A549 (cell line): Measurements from ENCODE around the gene HDAC7. TPM values are rescaled to one million over a fixed set of nuclear protein-coding genes. Genes with fewer than 3 reads are reported as not detected.

Source experiments
- ATAC-seq, 2 experiments: fragments of 200-7000 bp in 1 of 2; fragments of >200 bp in 1 of 2; cut with Nextera tagmentation in 1 of 2; cut with Tn5 transposase in 1 of 2; 3 replicates each; pipeline versions ENCODE4 v1.8.0 to v1.9.1; 2018 to 2020; ENCODE audit warnings: mild to moderate bottlenecking in 1 of 2, moderate library complexity in 1 of 2
- CTCF ChIA-PET: fragments of 300-600 bp; sonication (Branson Sonifier 250); formaldehyde crosslinking; extraction: SDS; loops from one replicate; lab custom pipeline; 2021; ENCODE audit warnings: antibody characterized with exemption, inconsistent platforms; lab: Yijun Ruan, JAX
- POLR2A ChIA-PET: fragments of 350-600 bp; formaldehyde crosslinking; extraction: SDS; loops from one replicate; lab custom pipeline; 2021; ENCODE audit warnings: antibody characterized with exemption, inconsistent platforms; lab: Yijun Ruan, JAX
- DNase-seq, 2 experiments: peaks; one replicate each; pipeline versions ENCODE4 v3.0.0 to v3.0.0-alpha.2; 2011 to 2016; ENCODE audit warnings: low read depth in 1 of 2, low spot score in 1 of 2
- FAIRE-seq: peaks from 2 replicates; lab custom pipeline; 2011; peaks lifted over from hg19 to GRCh38; lab: Jason Lieb, UNC
- H3K27ac ChIP-seq, 2 experiments: fragments of >200 bp; sonication (Bioruptor Twin); formaldehyde crosslinking; 3 replicates each; pipeline ENCODE4 v1.5.1; 2016 to 2017
- H3K4me1 ChIP-seq: fragments of >200 bp; sonication (Bioruptor Twin); formaldehyde crosslinking; 3 replicates; pipeline ENCODE4 v1.6.1; 2016
- H3K4me2 ChIP-seq: fragments of >200 bp; sonication (Bioruptor Twin); formaldehyde crosslinking; 3 replicates; pipeline ENCODE4 v1.6.1; 2016
- H3K4me3 ChIP-seq: fragments of >200 bp; sonication (Bioruptor Twin); formaldehyde crosslinking; 3 replicates; pipeline ENCODE4 v1.5.1; 2016
- H3K9me3 ChIP-seq: fragments of >200 bp; sonication (Bioruptor Twin); formaldehyde crosslinking; 3 replicates; pipeline ENCODE4 v1.6.1; 2016
- ATOH8 ChIP-seq: fragments of 250-450 bp; sonication (Bioruptor Pico); IDR thresholded peaks from 2 replicates; pipeline ENCODE4 v1.5.0; 2020; ENCODE audit warnings: low read depth, mild to moderate bottlenecking, moderate library complexity
- BHLHE40 ChIP-seq: IDR thresholded peaks from 2 replicates; pipeline ENCODE4 v1.6.1; 2012; ENCODE audit warnings: low read depth, low read length, inconsistent platforms
- CBX8 ChIP-seq: fragments of 200-600 bp; sonication (generic); IDR thresholded peaks from 2 replicates; pipeline ENCODE4 v1.6.1; 2016
- EHMT2 ChIP-seq: fragments of 200-600 bp; sonication (generic); IDR thresholded peaks from 2 replicates; pipeline ENCODE4 v1.6.1; 2016; ENCODE audit warnings: antibody characterized with exemption, low read depth, mild to moderate bottlenecking, moderate library complexity
- ELK1 ChIP-seq: fragments of 150-350 bp; IDR thresholded peaks from 2 replicates; pipeline ENCODE4 v1.6.1; 2014; ENCODE audit warnings: low read depth, mild to moderate bottlenecking, low read length
- EP300 ChIP-seq, 2 experiments: fragments of >200 bp; sonication (Bioruptor Twin); formaldehyde crosslinking; IDR thresholded peaks; 2 replicates in 1 of 2; 3 replicates in 1 of 2; pipeline ENCODE4 v1.6.1; 2016 to 2017
- FOSL2 ChIP-seq, 2 experiments: fragments of 450-650 bp in 1 of 2; fragments of >200 bp in 1 of 2; sonication (Bioruptor Twin) in 1 of 2; formaldehyde crosslinking; IDR thresholded peaks; 2 replicates each; pipeline versions ENCODE4 v1.5.0 to v1.6.1; 2016 to 2020; ENCODE audit warnings: mild to moderate bottlenecking in 1 of 2, moderate library complexity in 1 of 2
- HDAC2 ChIP-seq: fragments of 200-600 bp; sonication (generic); IDR thresholded peaks from 2 replicates; pipeline ENCODE4 v1.6.1; 2016
- HES2 ChIP-seq: fragments of >200 bp; sonication (Bioruptor Twin); formaldehyde crosslinking; IDR thresholded peaks from 2 replicates; pipeline ENCODE4 v1.6.1; 2016
- HEYL ChIP-seq: fragments of 250-450 bp; sonication (Bioruptor Pico); IDR thresholded peaks from 2 replicates; pipeline ENCODE4 v1.8.0; 2021; ENCODE audit warnings: mild to moderate bottlenecking, moderate library complexity
- HOXA7 ChIP-seq: fragments of 250-450 bp; sonication (Bioruptor Pico); IDR thresholded peaks from 2 replicates; pipeline ENCODE4 v1.5.0; 2020; ENCODE audit warnings: mild to moderate bottlenecking, moderate library complexity
- HOXB13 ChIP-seq: fragments of 250-450 bp; sonication (Bioruptor Pico); IDR thresholded peaks from 2 replicates; pipeline ENCODE4 v1.5.0; 2020; ENCODE audit warnings: low read depth, mild to moderate bottlenecking, moderate library complexity
- HOXB5 ChIP-seq: fragments of 250-450 bp; sonication (Bioruptor Pico); IDR thresholded peaks from 2 replicates; pipeline ENCODE4 v1.5.0; 2020; ENCODE audit warnings: mild to moderate bottlenecking, moderate library complexity
- MAX ChIP-seq: IDR thresholded peaks from 2 replicates; pipeline ENCODE4 v1.6.1; 2012
- MAZ ChIP-seq: fragments of 150-350 bp; IDR thresholded peaks from 2 replicates; pipeline ENCODE4 v1.6.1; 2014; ENCODE audit warnings: antibody characterized with exemption, low read depth, low read length, borderline replicate concordance
- MYC ChIP-seq: IDR thresholded peaks from 2 replicates; pipeline ENCODE4 v1.6.1; 2012; ENCODE audit warnings: mild to moderate bottlenecking, inconsistent platforms, low read length, improper control_type of control experiment, borderline replicate concordance
- NFE2L2 ChIP-seq: fragments of 150-350 bp; conservative IDR thresholded peaks from 2 replicates; pipeline ENCODE4 v1.6.1; 2014; ENCODE audit warnings: low read length
- NR3C1 ChIP-seq: fragments of >200 bp; sonication (Bioruptor Twin); formaldehyde crosslinking; IDR thresholded peaks from 3 replicates; pipeline ENCODE4 v1.6.1; 2017
- PBX3 ChIP-seq: IDR thresholded peaks from 2 replicates; pipeline ENCODE4 v1.6.1; 2012
- PHF8 ChIP-seq: fragments of 200-600 bp; sonication (generic); IDR thresholded peaks from 2 replicates; pipeline ENCODE4 v1.6.1; 2016; ENCODE audit warnings: low read depth, mild to moderate bottlenecking, antibody characterized with exemption, moderate library complexity, borderline replicate concordance
- RCOR1 ChIP-seq: fragments of 150-350 bp; IDR thresholded peaks from 2 replicates; pipeline ENCODE4 v1.6.1; 2014; ENCODE audit warnings: antibody characterized with exemption, low read length, low read depth
- RFX5 ChIP-seq: fragments of 450-650 bp; IDR thresholded peaks from 2 replicates; pipeline ENCODE4 v1.7.1; 2014; ENCODE audit warnings: antibody characterized with exemption, mild to moderate bottlenecking, moderate library complexity
- RNF2 ChIP-seq: fragments of 200-600 bp; sonication (generic); IDR thresholded peaks from 2 replicates; pipeline ENCODE4 v1.6.1; 2016; ENCODE audit warnings: low read depth, mild to moderate bottlenecking, antibody characterized with exemption, moderate library complexity, borderline replicate concordance
- SREBF2 ChIP-seq: fragments of 450-650 bp; IDR thresholded peaks from 2 replicates; pipeline ENCODE4 v1.6.1; 2014; ENCODE audit warnings: mild to moderate bottlenecking, moderate library complexity
- TFCP2L1 ChIP-seq: fragments of 250-450 bp; sonication (Bioruptor Pico); IDR thresholded peaks from 2 replicates; pipeline ENCODE4 v1.5.0; 2021; ENCODE audit warnings: mild to moderate bottlenecking
- ZC3H11A ChIP-seq: fragments of 450-650 bp; IDR thresholded peaks from 2 replicates; pipeline ENCODE4 v1.6.1; 2014; ENCODE audit warnings: antibody characterized with exemption, mild to moderate bottlenecking
- ZFP36 ChIP-seq: fragments of 450-650 bp; IDR thresholded peaks from 2 replicates; pipeline ENCODE4 v1.6.1; 2014; ENCODE audit warnings: borderline replicate concordance; ENCODE audit not compliant: partially characterized antibody
- ZNF302 ChIP-seq: fragments of 250-450 bp; sonication (Bioruptor Pico); IDR thresholded peaks from 2 replicates; pipeline ENCODE4 v1.9.0; 2021; ENCODE audit warnings: inconsistent platforms, mild to moderate bottlenecking, moderate library complexity
- ZSCAN20 ChIP-seq: fragments of 250-450 bp; sonication (Bioruptor Pico); IDR thresholded peaks from 2 replicates; pipeline ENCODE4 v1.8.0; 2022; ENCODE audit warnings: mild to moderate bottlenecking, moderate library complexity
- WGBS: methylation state at CpG from one replicate; pipeline ENCODE4 v1.1.6; 2017; ENCODE audit errors: missing lambda C conversion rate; 5-methylcytosine and 5-hydroxymethylcytosine counted together
- polyA plus RNA-seq, 4 experiments: library from polyadenylated mRNA; depleted of rRNA in 3 of 4; stranded (reverse); fragments of >200 nt; fragmentation: RNase III in 1 of 4; extraction: RNeasy Plus Mini Kit Qiagen cat#74134 plus additional on column Dnase treatment in 1 of 4; gene quantifications; 2 replicates in 3 of 4; 3 replicates in 1 of 4; pipeline ENCODE4 v1.2.3, GENCODE V29; 2011 to 2017

Gene HDAC7
- polyA plus RNA-seq, 2 of the 4 experiments (the other 2 are of a cell fraction), result 17.2 to 36.0 TPM

GRCh38 chr12:47795121-47795813 is 24.4 kb downstream of the HDAC7 start:
- Histone ChIP-seq H3K4me3 (no peak overlapping the region), H3K4me2 (no peak overlapping the region), H3K4me1 (no peaks in the 10 kb centered on the region), H3K27ac (no peak overlapping the region), H3K9me3 (no peaks in the 10 kb centered on the region)
- POLR2A ChIA-PET, result no interaction called here
- TF ChIP-seq PBX3 (no peak), BHLHE40 (no peak), HOXA7 (CRISPR knock-in tag) (no peak), EP300 (IDR thresholded peaks at IDR 0.05) (no peak), MAX (no peak), NFE2L2 (no peak), ZNF302 (CRISPR knock-in tag) (no peak), TFCP2L1 (CRISPR knock-in tag) (no peak), ZFP36 (no peak), FOSL2 (IDR thresholded peaks at IDR 0.05) (no peak), FOSL2 (CRISPR knock-in tag; IDR thresholded peaks at IDR 0.05) (no peak), HDAC2 (no peak), EHMT2 (no peak), ZSCAN20 (CRISPR knock-in tag) (no peak), NR3C1 (no peak)
- DNase-seq (no peak), FAIRE-seq (no peak), ATAC-seq (no peak)
- WGBS, result 92% methylated on average over 16 of the region's 21 CpGs
- CTCF ChIA-PET, result interaction anchor here (1.2 to 59.0 kb wide), 7 partner anchors 9 to 80 kb away, joined by 3 to 1532 read pairs (median 28); partner anchors contain the start of genes ENDOU and RAPGEF3

GRCh38 chr12:47794679-47795078 is 25.0 kb downstream of the HDAC7 start:
- TF ChIP-seq PBX3 (no peak), ZC3H11A (no peak), MYC (no peak), HEYL (CRISPR knock-in tag) (no peak), RCOR1 (no peak), CBX8 (no peak), ZFP36 (no peak), TFCP2L1 (CRISPR knock-in tag) (no peak), HOXB13 (CRISPR knock-in tag) (no peak), EP300 (IDR thresholded peaks at IDR 0.05) (no peak), SREBF2 (no peak), MAZ (no peak), RFX5 (no peak), NFE2L2 (no peak), RNF2 (no peak), ELK1 (no peak), HES2 (no peak), ATOH8 (CRISPR knock-in tag) (no peak), PHF8 (no peak), HOXB5 (CRISPR knock-in tag) (no peak)
- Histone ChIP-seq H3K4me3 (no peak overlapping the region), H3K9me3 (no peaks in the 10 kb centered on the region), H3K27ac (no peak overlapping the region), H3K4me1 (no peaks in the 10 kb centered on the region), H3K4me2 (no peak overlapping the region)
- CTCF ChIA-PET, result interaction anchor here (1.2 to 59.0 kb wide), 7 partner anchors 9 to 79 kb away, joined by 3 to 1532 read pairs (median 28); partner anchors contain the start of genes ENDOU and RAPGEF3
- POLR2A ChIA-PET, result no interaction called here
- WGBS, result 100% methylated on average over 1 of the region's 9 CpGs
- FAIRE-seq (no peak), DNase-seq (no peak), ATAC-seq (no peak)
